IPS DF 4.7 (cell line): ENCODE measurements around the gene PLIN5.
"Not testable (repeated sequence)": the region's sequence is repeated elsewhere in the genome, so short reads cannot be mapped to it uniquely, and the experiment has no call there.

Experiments used
- DNase-seq: peaks from one replicate; pipeline ENCODE4 v3.0.0-alpha.2; 2013; ENCODE audit warnings: low spot score; ENCODE audit errors: extremely low read depth

PLIN5 gene

GRCh38 chr19:4568886-4569285 lies 33.9 kb upstream of the PLIN5 start:
- DNase-seq: no peak

GRCh38 chr19:4567584-4568071 lies 32.6 kb upstream of the PLIN5 start:
- DNase-seq: no peak

GRCh38 chr19:4566402-4567051 lies 31.5 kb upstream of the PLIN5 start:
- no peak for DNase-seq

GRCh38 chr19:4563562-4563961 lies 28.5 kb upstream of the PLIN5 start:
- not testable (repeated sequence) for DNase-seq

- DNase-seq: not testable (repeated sequence)
These were observed 27.1 kb upstream of the PLIN5 start for GRCh38 chr19:4562085-4562484.

GRCh38 chr19:4559569-4559968 lies 24.5 kb upstream of the PLIN5 start, which contains the start of gene SEMA6B:
Gene SEMA6B, minus strand, starts transcription at chr19:4559684. Its CDS starts 1,227 bp downstream, at chr19:4558457.
- no peak for DNase-seq

- no peak for DNase-seq
These were observed 23.2 kb upstream of the PLIN5 start for GRCh38 chr19:4557971-4558941.

- DNase-seq: no peak
These were observed 22.3 kb upstream of the PLIN5 start for GRCh38 chr19:4557144-4557970.

GRCh38 chr19:4556597-4557127 lies 21.6 kb upstream of the PLIN5 start:
- no peak for DNase-seq

GRCh38 chr19:4555657-4556561 lies 20.9 kb upstream of the PLIN5 start:
- no peak for DNase-seq

GRCh38 chr19:4554717-4555116 lies 19.7 kb upstream of the PLIN5 start:
- no peak for DNase-seq

GRCh38 chr19:4553775-4554174 lies 18.8 kb upstream of the PLIN5 start:
- no peak for DNase-seq

GRCh38 chr19:4553092-4553695 lies 18.2 kb upstream of the PLIN5 start:
- DNase-seq: no peak

- DNase-seq: no peak
These were observed 17.4 kb upstream of the PLIN5 start for GRCh38 chr19:4552525-4552819.

GRCh38 chr19:4550479-4551050 lies 15.5 kb upstream of the PLIN5 start:
- DNase-seq: no peak

- DNase-seq: no peak
These were observed 15.0 kb upstream of the PLIN5 start for GRCh38 chr19:4550018-4550417.

GRCh38 chr19:4548238-4548584 lies 13.2 kb upstream of the PLIN5 start:
- DNase-seq: no peak

GRCh38 chr19:4547303-4548237 lies 12.5 kb upstream of the PLIN5 start:
- no peak for DNase-seq
